CD4-positive, alpha-beta T cell treated with Interleukin-10 for 1 hour (primary cell): ENCODE results near the gene APOBEC4.
"Not testable (repeated sequence)": the region's sequence is repeated elsewhere in the genome, so short reads cannot be mapped to it uniquely, and the experiment has no call there.

Experiments used
- DNase-seq: peaks from one replicate; pipeline ENCODE4 v3.0.0-alpha.2; 2020

The APOBEC4 gene, protein sequence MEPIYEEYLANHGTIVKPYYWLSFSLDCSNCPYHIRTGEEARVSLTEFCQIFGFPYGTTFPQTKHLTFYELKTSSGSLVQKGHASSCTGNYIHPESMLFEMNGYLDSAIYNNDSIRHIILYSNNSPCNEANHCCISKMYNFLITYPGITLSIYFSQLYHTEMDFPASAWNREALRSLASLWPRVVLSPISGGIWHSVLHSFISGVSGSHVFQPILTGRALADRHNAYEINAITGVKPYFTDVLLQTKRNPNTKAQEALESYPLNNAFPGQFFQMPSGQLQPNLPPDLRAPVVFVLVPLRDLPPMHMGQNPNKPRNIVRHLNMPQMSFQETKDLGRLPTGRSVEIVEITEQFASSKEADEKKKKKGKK

DNA sequence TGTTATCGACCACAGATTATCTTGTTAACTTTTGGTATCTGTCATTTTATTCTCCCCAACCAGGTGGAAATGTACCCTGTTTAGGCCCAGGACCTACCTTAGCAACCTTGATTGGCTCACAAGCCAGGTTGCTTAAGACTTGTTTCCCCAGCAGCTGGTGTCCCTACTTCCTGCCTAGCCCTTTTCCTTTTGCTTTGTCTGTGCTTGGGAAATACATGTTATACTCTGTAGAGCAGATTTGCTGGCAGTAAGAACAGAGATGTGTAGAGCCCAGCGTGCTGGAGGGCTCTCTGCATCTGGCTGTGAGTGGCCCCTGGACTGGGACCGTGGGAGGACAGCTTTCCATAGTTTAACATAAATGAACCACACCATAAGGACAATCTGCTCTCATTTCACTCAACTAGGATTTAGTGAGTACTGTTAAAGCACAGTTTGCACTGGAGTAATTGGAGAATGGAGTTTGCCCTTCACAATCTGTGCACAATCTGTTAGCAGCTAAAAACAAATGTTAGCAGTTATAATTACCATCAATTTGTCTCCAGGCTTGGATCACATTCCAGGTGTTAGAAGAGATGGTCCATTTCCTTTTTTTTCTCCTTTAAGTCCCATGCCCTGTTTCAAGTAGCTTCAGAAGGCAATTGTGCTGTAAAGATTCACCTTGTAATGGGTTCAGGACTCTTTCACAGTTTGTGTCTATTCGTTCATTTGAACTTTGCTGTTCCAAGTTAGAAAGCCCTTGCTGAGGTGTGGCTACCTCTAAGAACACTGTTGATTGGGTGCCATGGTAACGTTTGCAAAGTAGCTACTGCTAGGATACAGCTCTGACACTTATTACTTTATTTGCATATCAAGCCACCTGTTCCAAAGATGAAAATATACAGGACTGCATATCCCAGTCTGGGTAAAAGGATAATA lies at the start of gene APOBEC4:
TSS of gene APOBEC4 (minus strand) at position 770 of the 915 bp plus-strand sequence. CDS start 4,535 bp downstream, outside the sequence.
- DNase-seq = no peak

GRCh38 chr1:183702813-183703198 lies 49.7 kb upstream of the APOBEC4 start:
- DNase-seq = no peak

- no peak for DNase-seq
These were observed 49.1 kb upstream of the APOBEC4 start for GRCh38 chr1:183702087-183702812.

DNA sequence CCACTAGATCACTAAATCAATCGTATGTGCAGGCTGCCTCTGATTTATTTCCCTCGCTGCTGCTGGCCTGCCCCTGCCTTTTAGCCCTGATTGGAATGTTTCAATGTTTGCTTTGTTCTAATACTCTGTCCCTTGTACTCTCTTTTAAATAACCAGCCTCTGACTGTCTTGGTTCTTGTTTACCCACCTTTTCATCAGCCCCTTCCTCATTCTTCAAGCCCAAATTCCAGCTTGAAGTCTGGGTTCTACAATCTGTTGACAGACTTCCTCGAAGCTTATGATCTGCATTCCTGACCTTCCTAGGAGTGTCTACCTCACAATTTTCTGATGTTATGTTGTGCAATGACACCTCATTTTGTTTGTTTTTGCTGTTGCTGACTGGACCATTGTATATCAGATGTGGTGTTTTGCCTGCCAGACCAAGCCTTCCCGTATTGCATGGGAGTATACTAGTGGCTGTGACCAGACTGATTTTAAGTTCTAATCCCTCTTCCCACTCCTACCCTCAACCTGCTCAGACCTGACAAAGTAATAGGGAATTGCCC lies 46.6 kb upstream of the APOBEC4 start:
- DNase-seq = no peak

DNA sequence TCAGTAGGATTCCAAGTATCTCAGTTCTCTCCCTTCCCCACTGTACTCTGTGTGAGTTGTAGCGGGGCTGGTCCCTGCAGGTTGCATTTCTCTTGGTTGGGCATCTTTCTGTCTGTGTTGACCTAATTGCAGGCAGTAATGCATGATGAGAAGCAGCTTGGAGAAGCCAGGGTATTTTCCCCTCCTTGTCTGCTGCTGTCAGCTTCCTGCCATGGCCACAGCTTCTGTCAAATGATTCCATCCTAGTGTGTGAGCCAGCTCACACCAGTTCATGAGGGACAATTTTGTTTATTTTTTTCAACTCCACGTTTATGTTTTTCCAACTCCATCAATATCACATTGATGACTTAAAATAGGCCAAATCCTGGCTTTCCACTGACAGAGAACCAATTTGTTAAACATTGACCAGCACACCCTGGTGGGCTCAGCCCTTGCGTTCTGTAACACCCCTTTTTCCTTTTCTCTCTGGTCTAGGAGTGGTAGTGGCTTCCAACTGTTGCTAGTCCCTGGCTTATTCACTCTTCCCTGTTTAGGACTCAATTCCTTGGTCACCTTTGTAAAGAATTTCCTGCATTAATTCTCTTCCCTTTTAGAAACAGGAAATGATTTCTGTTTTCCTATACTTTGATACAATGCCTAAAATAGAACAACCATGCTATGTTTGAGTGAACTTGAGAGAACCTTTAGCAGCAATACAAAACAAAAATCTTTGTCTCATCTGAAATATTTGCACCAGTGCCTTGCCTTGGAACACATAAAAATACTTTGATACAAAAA lies 44.9 kb upstream of the APOBEC4 start:
- DNase-seq = no peak

GRCh38 chr1:183696981-183697380 lies 43.9 kb upstream of the APOBEC4 start:
- no peak for DNase-seq

DNA sequence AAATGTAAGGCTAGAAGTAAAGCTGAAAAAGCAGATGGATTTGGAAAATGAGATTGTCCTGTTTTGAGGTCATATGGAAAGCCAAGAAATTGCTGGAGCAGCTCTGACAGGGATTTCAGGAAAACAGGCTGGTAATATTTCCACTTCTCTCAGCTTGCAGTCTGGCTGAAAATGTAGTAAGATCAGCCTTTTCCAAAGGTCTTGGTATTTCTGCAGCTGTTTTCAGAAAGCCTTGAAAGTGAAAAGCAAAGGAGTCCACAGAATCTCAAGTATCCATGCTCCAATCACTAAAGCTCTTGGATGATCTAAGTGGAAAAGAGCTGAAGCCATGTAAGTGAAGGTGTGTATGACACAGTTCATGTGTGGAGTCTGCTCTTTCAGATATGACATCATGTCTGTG lies 41.6 kb upstream of the APOBEC4 start:
- DNase-seq = no peak

DNA sequence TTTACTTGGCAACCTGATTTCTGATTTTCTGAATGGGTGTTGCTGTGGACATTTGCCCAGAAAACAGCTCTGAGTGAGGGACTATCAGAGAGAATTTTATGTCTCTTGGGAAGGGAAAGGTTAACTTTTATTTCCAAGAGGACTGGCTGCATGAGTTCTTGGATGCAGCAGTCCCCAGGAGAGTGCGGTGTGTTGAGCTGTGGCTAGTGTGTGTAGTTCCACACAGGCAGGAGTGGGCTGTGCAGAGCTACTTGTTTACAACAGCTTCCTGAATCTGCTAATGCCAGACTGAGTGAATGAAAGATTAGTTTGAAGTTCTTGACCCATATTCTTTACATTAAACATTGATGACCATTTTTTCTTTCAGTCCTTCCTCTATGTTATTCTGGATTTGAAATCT lies 41.0 kb upstream of the APOBEC4 start:
- no peak for DNase-seq

DNA sequence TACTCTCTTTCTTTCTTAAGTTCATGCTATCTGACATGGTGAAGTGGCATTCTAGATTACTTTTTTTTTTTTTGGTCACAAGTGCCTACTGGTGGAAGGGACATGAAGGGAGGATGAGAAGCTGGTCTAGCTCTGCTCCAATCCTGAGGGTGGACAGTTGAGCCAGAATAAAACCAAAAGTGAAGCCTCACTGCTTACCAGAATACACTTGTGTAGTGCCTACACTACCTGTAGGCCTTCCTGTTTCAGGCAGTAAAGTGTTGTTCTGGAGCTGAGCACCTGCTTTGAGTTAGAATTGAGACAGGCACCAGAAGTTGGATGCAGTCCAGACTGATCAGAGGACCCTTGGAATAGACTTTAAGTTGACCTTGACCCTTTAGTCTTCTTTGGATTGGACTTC lies 40.4 kb upstream of the APOBEC4 start:
- no peak for DNase-seq

- DNase-seq = no peak
These were observed 36.7 kb upstream of the APOBEC4 start for GRCh38 chr1:183689762-183690204.

GRCh38 chr1:183688341-183689060 lies 35.4 kb upstream of the APOBEC4 start:
- DNase-seq = no peak

DNA sequence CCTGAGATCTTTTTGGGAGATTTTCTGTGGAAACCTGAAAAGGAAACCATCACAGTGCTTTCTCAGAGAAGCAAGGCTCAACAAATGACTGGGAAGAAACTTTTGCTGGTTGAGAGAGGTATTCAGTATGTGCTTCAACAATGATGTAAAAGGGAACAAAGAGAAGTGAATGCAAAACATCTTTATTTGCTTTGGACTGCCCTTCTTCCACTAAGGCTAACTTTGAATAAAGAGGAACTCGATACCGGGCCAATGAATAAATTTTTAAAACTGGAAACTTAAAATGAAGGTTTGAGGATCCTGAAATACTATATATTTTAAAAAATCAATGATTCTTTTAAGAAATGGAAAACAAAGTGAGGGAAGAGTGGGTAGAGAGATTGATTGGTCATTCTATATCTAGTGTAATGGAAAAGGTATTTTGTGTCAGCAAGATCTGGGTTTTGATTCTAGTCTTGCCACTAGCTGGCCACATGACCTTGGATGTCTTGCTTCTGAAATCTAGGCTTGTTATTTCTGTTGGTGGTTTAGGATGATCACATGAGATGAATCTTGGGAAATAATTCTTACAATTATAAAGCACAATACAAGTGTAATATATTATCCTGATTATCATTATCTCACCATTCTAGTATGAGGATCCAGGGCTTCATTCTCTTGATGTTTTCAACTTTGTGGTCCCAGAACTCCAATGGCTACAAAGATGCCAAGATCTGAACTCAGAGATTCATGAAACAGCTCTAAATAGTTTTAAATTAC lies 34.6 kb upstream of the APOBEC4 start:
- DNase-seq = no peak

GRCh38 chr1:183686229-183686628 lies 33.1 kb upstream of the APOBEC4 start:
- no peak for DNase-seq

DNA sequence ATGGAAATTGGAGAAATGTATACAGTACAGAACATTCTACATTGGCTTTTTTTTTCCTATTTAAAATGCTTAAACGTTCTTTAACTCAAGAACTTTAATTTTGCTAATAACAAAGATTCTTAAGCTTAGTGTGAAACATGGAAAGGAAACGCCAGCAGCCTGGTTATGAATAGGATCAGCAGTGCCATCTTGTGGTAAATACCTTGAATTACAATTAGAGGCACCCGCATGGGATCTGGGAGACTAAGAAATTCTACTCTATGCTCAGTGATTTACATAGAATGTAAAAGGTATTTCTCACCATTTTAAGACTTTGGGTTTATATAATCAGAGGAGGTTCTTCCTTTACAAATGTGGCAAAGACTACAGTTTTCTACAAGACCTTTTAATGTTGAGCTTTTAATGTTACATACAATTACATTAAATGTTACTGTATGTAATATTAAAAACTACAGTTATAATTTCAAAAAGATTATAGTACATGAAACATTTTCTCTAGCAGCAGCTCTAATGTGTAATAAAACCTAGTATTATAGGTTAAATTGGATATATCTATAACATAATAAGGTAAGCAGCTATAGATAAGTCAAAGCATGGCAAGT lies 32.1 kb upstream of the APOBEC4 start:
- peak; percentile 69 for DNase-seq

- not testable (repeated sequence) for DNase-seq
These were observed 26.2 kb upstream of the APOBEC4 start for GRCh38 chr1:183679363-183679762.

DNA sequence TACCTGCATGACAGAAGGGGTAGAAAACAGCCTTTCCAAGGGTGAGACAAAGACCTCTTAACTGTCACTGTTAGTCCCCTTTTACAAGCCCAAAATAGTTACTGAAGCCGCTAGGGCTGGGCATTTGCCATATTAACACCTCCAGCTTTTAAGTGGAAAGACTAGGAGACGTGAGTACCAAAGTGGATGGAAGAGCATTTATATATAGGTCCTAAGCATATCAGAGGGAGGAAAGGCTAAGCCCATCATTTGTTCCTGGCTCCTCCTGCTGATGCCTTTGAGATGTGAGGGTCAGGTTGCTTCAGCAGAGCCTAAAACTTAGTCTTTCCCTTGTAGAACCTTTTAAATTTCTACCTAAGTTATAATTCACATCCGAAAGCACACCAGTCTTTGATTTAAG lies 25.7 kb upstream of the APOBEC4 start:
- DNase-seq = no peak

DNA sequence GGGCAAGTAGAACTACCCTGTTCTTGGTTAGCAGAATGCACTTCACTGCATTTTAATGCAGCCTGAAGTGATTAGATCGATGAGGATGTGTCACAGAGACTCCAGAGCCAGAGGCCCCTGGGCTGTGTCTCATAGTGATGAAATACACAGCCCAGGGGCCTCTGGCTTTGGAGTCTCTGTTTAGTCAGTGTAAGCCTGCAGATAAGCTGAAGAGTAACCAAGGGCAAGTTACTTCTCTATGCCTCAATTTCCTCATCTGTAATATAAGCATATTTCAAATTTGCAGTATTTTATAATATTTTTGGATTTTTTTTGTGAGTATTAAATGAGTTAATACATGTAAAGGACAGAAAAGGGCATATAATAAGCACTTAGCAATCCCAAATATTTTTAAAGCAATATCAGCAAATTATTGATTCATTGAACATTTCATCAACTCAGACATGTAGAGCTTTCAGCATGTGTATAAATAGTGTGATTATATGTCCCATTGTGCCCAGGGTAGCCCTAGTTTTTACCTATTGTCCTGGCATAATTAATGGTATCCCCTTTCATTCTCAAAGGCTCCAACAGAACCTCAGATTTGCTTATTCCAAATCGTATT lies 23.6 kb upstream of the APOBEC4 start:
- DNase-seq = no peak

DNA sequence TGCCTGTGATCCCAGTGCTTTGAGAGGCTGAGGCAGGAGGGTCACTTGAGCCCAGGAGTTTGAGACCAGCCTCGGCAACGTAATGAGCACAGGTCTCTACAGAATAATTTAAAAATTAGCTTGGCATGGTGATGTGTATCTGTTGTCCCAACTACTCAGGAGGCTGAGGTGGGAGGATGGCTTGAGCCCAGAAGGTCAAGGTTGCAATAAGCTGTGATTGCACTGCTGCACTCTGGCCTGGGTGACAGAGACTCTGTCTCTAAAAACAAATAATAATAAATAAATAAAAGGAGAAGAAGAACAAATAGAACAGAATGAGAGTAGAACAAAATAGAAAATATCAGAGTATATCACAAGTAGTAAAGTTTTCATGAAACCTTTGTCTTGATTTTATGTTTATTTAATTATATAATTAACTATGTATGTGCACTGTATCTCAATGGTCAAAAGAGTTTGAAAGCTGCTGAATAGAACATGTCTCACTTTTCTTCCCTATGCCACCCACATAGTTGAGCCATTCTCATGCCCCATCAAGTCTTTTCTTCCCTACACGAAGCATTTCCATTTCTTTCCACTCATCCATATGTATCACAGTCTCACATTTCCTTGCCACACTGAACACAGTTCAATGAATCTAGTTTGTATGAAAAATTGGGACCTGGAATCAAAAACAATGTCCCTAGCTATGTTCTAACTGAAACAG lies 22.9 kb upstream of the APOBEC4 start:
- DNase-seq = no peak

GRCh38 chr1:183675381-183675780 lies 22.3 kb upstream of the APOBEC4 start:
- DNase-seq = no peak
